Fibroblast of mammary gland (primary cell): ENCODE data around the gene CASS4.

Experiments
- DNase-seq: peaks from one replicate; pipeline ENCODE4 v3.0.0-alpha.2; 2010; ENCODE audit warnings: low read depth
- H3K4me3 ChIP-seq: 2 replicates; pipeline ENCODE4 v1.5.1; 2011; ENCODE audit warnings: low read depth, mild to moderate bottlenecking, low read length, moderate library complexity; ENCODE audit not compliant: control insufficient read depth
- CTCF ChIP-seq: conservative IDR thresholded peaks from 2 replicates; pipeline ENCODE4 v1.5.1; 2011; ENCODE audit warnings: low read depth, low read length, inconsistent platforms; ENCODE audit not compliant: control insufficient read depth, insufficient read depth

Gene CASS4

GRCh38 chr20:56411759-56412472, at the start of gene CASS4:
CASS4 (plus strand) TSS chr20:56412260; CDS start chr20:56412459, 199 bp downstream.
- peak; percentile 22 for TF ChIP-seq CTCF
- no peak within 1 kb of the TSS for H3K4me3 ChIP-seq
- peak; percentile 83 for DNase-seq

- DNase-seq: peak; percentile 36
- no peak for TF ChIP-seq CTCF
- H3K4me3 ChIP-seq: no peak overlapping the region
Observed at GRCh38 chr20:56362833-56363413, 49.1 kb upstream of the CASS4 start.

- no peak for TF ChIP-seq CTCF
- H3K4me3 ChIP-seq: no peak overlapping the region
- no peak for DNase-seq
Observed at GRCh38 chr20:56363491-56363890, 48.6 kb upstream of the CASS4 start.

- no peak for DNase-seq
- TF ChIP-seq CTCF: no peak
Observed at GRCh38 chr20:56368351-56369134, 43.5 kb upstream of the CASS4 start.

GRCh38 chr20:56369179-56369578, 42.9 kb upstream of the CASS4 start:
- TF ChIP-seq CTCF: no peak
- H3K4me3 ChIP-seq: no peak overlapping the region
- DNase-seq: no peak

More at GRCh38 chr20:56368351-56369134, 43.5 kb upstream of the CASS4 start:
- no peak overlapping the region for H3K4me3 ChIP-seq

GRCh38 chr20:56371977-56372376, 40.1 kb upstream of the CASS4 start:
- no peak overlapping the region for H3K4me3 ChIP-seq
- DNase-seq: no peak
- TF ChIP-seq CTCF: no peak
